ENCODE results near the gene ETF1.

DNA sequence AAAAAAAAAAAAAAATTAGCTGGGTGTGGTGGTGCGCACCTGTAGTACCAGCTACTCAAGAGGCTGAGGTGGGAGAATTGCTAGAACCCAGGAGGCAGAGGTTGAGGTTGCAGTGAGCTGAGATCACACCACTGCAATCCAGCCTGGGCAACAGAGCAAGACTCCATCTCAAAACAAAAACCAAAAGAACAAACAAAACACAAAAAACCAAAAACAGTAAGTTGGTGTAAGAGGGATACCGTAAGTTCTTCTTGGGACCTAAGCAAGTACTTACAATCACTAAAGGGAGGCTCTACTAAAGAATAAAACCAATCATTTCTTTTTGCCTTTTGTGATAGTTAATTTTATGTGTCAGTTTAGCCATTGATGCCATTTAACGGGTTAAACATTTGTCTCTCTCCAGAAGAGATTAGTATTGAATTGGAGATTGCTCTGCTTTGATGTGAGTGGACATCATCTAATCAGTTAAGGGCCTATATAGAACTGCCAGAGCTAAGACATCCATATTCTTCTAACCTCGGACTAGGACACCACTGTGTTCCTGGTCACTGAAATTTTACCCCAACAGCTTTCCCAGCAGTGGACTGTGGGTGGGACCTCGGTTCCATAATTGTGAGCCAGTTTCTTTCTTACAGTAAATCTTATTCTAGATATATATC lies 10.5 kb upstream of the ETF1 start:
- TF ChIP-seq, protein P1, sequence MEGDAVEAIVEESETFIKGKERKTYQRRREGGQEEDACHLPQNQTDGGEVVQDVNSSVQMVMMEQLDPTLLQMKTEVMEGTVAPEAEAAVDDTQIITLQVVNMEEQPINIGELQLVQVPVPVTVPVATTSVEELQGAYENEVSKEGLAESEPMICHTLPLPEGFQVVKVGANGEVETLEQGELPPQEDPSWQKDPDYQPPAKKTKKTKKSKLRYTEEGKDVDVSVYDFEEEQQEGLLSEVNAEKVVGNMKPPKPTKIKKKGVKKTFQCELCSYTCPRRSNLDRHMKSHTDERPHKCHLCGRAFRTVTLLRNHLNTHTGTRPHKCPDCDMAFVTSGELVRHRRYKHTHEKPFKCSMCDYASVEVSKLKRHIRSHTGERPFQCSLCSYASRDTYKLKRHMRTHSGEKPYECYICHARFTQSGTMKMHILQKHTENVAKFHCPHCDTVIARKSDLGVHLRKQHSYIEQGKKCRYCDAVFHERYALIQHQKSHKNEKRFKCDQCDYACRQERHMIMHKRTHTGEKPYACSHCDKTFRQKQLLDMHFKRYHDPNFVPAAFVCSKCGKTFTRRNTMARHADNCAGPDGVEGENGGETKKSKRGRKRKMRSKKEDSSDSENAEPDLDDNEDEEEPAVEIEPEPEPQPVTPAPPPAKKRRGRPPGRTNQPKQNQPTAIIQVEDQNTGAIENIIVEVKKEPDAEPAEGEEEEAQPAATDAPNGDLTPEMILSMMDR (IDR thresholded peaks at IDR 0.05) = no peak
- no peak for TF ChIP-seq EZH2phosphoT487 (IDR thresholded peaks at IDR 0.05)
